D721Med (cell line): Measurements from ENCODE around the gene SMAD6.

ENCODE experiments used
- DNase-seq: peaks from one replicate; pipeline ENCODE4 v3.0.0; 2011; ENCODE audit warnings: low spot score; ENCODE audit not compliant: insufficient read length
- FAIRE-seq: peaks from 2 replicates; lab custom pipeline; 2011; peaks lifted over from hg19 to GRCh38; lab: Jason Lieb, UNC
- TF ChIP-seq, protein P1 (sequence below): IDR thresholded peaks from 2 replicates; pipeline ENCODE4 v1.5.1; 2012; ENCODE audit warnings: mild to moderate bottlenecking, control low read depth; ENCODE audit not compliant: insufficient read depth; ENCODE audit errors: missing control alignments

SMAD6 gene

DNA sequence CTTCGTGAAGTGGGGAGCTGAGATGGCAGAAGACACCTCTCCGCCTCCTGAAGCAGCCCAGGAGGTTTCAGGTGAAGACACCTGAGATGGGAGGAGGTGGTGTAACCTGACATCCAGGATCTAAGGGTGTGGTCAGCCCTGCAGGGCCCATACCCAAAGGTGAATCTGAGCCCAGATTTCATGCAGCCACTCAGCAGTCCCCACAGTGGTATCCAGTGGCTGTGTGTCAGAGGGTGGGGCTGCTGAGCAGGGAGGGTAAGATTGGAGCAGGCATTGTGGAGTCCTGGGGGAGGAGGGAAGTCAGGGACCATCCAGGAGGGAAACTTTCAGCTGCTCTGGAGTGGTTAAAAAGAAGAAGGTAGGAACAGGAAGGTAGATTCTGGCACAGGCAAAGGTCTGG, 46.0 kb upstream of the SMAD6 start:
- no peak for FAIRE-seq
- TF ChIP-seq, protein P1, sequence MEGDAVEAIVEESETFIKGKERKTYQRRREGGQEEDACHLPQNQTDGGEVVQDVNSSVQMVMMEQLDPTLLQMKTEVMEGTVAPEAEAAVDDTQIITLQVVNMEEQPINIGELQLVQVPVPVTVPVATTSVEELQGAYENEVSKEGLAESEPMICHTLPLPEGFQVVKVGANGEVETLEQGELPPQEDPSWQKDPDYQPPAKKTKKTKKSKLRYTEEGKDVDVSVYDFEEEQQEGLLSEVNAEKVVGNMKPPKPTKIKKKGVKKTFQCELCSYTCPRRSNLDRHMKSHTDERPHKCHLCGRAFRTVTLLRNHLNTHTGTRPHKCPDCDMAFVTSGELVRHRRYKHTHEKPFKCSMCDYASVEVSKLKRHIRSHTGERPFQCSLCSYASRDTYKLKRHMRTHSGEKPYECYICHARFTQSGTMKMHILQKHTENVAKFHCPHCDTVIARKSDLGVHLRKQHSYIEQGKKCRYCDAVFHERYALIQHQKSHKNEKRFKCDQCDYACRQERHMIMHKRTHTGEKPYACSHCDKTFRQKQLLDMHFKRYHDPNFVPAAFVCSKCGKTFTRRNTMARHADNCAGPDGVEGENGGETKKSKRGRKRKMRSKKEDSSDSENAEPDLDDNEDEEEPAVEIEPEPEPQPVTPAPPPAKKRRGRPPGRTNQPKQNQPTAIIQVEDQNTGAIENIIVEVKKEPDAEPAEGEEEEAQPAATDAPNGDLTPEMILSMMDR: no peak
- DNase-seq: no peak

DNA sequence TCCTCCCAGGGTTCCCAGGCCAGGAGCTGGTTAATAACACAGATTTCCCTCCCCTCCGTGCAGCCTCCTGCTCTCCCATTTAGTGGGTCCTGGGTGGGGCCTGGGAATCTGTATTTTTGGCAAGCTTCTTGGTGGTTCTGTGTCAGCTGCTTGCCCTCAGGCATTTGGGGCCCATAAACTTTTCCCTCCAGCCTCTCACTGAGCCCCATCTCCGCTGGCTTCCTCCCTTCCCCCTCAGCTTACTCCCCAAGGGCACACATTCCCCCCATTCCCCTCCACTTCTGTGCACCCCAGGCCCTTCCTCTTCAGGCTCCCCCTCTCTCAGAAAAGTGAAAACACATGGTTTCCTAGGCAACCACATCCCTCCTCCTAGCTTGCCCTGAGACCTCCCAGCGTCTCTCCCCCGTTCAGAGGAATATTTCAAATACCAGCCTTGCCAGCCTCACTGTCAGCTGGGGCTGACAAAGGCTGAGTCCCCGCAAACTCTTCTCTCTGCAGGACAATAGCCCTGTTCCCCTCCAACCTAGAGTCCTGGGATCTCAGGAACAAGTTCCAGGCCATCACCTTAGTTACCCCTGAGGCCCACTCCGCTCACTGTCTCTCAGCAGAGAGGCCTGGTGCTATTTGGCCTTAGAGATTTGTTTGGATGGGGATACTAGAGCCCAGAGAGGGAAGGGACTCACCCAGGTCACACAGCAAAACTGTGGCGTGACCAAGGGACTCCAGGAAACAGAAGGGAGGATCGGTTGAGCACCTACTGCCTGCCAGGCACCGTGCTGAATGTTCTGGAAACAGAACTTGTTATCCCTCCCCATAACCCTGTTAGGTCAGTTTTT, 44.6 kb upstream of the SMAD6 start:
- no peak for DNase-seq
- no peak for FAIRE-seq
- TF ChIP-seq, protein P1: no peak

DNA sequence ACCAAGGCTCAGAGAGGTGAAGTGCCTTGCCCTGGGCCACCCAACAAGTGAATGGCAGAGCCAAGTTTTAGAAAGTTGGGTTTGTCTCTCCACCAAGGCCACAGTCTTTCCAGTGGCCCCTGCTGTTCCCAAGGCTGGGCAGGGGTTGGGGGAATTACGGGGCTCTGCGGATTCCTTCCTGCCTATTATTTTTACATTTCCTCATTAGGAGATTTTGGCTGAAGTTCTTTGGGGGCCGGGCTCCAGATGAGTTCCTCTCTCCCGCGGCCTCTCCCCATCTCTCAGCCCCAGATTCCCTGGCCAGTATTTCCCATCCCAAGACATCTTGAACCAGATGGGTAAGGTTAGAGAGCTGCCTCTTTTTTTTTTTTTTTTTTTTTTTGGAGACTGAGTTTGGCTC, 44.0 kb upstream of the SMAD6 start:
- no peak for FAIRE-seq
- no peak for DNase-seq
- TF ChIP-seq, protein P1: no peak

DNA sequence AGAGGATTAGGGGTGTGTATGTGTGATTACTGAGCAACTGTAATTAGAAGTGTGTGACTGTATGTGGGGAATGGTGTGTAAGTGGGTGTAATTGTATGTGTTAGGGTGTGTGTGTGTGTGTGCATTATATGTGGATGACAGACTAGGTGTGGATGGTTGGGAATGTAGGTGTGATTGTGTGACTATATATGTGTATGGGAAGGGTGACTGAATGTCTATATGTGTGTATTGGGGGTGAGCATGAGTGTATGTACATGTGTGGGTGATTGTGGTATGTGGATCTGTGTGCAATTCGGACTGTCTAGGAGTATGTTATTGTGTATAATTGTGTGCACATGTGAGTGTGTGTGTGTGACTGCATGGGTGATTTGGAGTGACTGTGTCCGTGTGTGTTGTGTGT, 43.2 kb upstream of the SMAD6 start:
- TF ChIP-seq, protein P1: no peak
- no peak for DNase-seq
- no peak for FAIRE-seq

DNA sequence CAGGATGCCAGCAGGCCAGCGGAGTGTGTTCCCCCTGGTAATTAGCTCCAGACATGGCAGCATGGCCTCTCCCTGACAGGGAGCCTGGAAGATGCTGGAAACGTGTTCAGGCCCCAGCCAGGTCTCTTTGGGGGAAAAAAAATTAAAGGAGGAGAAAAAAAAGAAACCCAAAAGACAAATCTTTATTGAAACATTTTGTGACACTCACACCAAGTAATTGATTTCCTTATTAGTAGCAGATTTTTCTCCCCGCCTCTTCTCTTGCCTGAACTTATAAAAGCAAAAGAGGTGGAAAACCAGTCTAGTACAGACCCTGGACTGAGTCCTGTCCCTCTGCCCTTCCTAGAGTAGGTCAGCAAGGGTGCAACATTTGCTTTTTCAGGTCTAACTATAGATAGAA, 42.7 kb upstream of the SMAD6 start:
- FAIRE-seq: no peak
- TF ChIP-seq, protein P1: no peak
- no peak for DNase-seq

DNA sequence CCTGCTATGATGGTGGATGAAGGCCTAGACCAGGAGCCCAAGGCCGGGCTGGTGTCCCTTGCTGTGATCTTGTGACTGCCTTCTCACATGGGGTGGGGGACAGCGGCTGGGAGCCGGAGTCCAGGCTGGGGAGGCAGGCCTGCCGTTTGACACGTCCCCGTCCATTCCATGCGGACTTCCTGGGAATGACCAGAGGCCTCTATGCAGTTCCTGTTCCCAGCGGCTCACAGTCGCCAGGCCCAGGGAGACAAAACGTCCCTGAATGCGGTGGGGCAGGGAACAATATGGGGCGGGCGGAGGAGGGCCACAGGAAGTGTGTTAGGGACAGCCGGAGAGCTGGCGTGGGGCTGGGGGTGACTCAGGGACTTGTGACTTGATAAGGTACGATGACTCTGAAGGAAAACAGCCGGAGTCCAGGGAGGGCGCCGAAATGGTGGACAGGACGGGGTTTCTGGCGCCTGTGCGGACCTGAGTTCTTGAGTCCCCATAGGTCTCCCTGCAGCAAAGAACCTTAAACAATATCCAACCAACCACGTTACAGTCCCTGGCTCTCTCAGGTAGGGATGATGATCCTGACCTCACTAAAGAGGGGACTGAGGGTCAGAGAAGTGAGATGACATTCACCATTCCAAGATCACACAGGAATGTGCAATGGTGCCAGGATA, 40.5 kb upstream of the SMAD6 start:
- FAIRE-seq (no peak), DNase-seq (no peak)
- TF ChIP-seq, protein P1: no peak

DNA sequence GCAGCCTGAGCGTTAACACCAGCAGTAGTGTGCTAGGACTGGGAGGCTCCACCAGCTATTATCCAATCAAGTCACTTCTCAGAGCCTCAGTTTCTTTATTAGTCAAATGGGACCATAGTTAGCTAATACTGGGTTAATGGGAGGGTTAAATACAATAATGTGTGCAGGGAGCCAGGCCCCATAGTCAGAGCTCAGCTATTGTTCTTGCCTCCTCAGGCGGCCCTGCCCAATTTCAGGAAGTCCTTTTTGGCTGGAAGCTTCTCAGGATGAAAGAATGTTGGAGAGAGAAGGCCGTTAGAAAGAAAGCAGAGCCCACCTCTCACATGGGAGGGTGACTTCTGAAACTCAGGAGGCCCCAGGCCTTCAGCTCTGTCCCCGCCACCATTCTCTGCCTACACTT, 39.5 kb upstream of the SMAD6 start:
- TF ChIP-seq, protein P1: no peak
- DNase-seq (no peak), FAIRE-seq (no peak)
